Fibroblast of lung (primary cell): ENCODE results near the gene FMNL3. TPM values are rescaled to one million over a fixed set of nuclear protein-coding genes. Genes with fewer than 3 reads are reported as not detected.

Source experiments
- DNase-seq, 2 donors: peaks; one replicate each; pipeline versions ENCODE4 v3.0.0 to v3.0.0-alpha.2; 2010; ENCODE audit warnings: low read depth in 2 of 2
- H2AFZ ChIP-seq: 2 replicates; pipeline ENCODE4 v1.5.1; 2012; ENCODE audit warnings: low read length, control low read depth, inconsistent platforms
- H3K27ac ChIP-seq: 2 replicates; pipeline ENCODE4 v1.5.1; 2011; ENCODE audit warnings: low read length, control low read depth; ENCODE audit not compliant: insufficient read depth
- H3K27me3 ChIP-seq: 2 replicates; pipeline ENCODE4 v1.5.1; 2011; ENCODE audit warnings: mild to moderate bottlenecking, low read length; ENCODE audit not compliant: control insufficient read depth, insufficient read depth
- H3K36me3 ChIP-seq: 2 replicates; pipeline ENCODE4 v1.5.1; 2011; ENCODE audit warnings: low read length; ENCODE audit not compliant: control insufficient read depth, insufficient read depth
- H3K4me1 ChIP-seq: 2 replicates; pipeline ENCODE4 v1.5.1; 2011; ENCODE audit warnings: low read length; ENCODE audit not compliant: control insufficient read depth, insufficient read depth; ENCODE audit errors: extremely low read depth
- H3K4me2 ChIP-seq: 2 replicates; pipeline ENCODE4 v1.5.1; 2011; ENCODE audit warnings: low read length, control low read depth; ENCODE audit not compliant: insufficient read depth; ENCODE audit errors: extremely low read depth
- H3K4me3 ChIP-seq, 4 experiments: fragments of 200-600 bp in 1 of 4; sonication (generic) in 1 of 4; replicated peaks in 1 of 4; 2 replicates each; pipeline ENCODE4 v1.5.1; 2011 to 2016; ENCODE audit warnings: low read length in 4 of 4, low read depth in 3 of 4, mild to moderate bottlenecking in 3 of 4, control low read depth in 2 of 4, inconsistent platforms in 1 of 4, mixed read lengths in 1 of 4; ENCODE audit not compliant: insufficient read depth in 1 of 4; ENCODE audit errors: control extremely low read depth in 1 of 4
- H3K79me2 ChIP-seq: 2 replicates; pipeline ENCODE4 v1.5.1; 2012; ENCODE audit warnings: mild to moderate bottlenecking, low read length, inconsistent platforms; ENCODE audit not compliant: control insufficient read depth, insufficient read depth
- H3K9ac ChIP-seq: 2 replicates; pipeline ENCODE4 v1.5.1; 2011; ENCODE audit warnings: mild to moderate bottlenecking, low read length, control low read depth; ENCODE audit not compliant: insufficient read depth
- H3K9me3 ChIP-seq: 2 replicates; pipeline ENCODE4 v1.5.1; 2012; ENCODE audit warnings: low read depth, low read length; ENCODE audit not compliant: control insufficient read depth, insufficient read depth
- H4K20me1 ChIP-seq: 2 replicates; pipeline ENCODE4 v1.5.1; 2011; ENCODE audit warnings: low read length; ENCODE audit not compliant: control insufficient read depth, insufficient read depth; ENCODE audit errors: extremely low read depth
- CTCF ChIP-seq, 2 donors: IDR thresholded peaks in 1 of 2; conservative IDR thresholded peaks in 1 of 2; 1 replicate in 1 of 2; 2 replicates in 1 of 2; pipeline ENCODE4 v1.5.1; 2011 to 2012; ENCODE audit warnings: low read length in 2 of 2, control low read depth in 1 of 2, inconsistent platforms in 1 of 2, low read depth in 1 of 2, mild to moderate bottlenecking in 1 of 2
- EZH2 ChIP-seq: IDR thresholded peaks from 2 replicates; pipeline ENCODE4 v1.5.1; 2012; ENCODE audit warnings: low read length, control low read depth, mild to moderate bottlenecking; ENCODE audit errors: missing control alignments
- polyA plus RNA-seq, 2 donors: library from polyadenylated mRNA; depleted of rRNA in 1 of 2; stranded (reverse) in 1 of 2; unstranded in 1 of 2; fragments of >200 nt; gene quantifications; 2 replicates each; pipeline ENCODE4 v1.2.1, GENCODE V29; 2011 to 2012; ENCODE audit warnings: missing spikeins in 1 of 2
- total RNA-seq: library from RNA; depleted of rRNA; stranded (reverse); fragments of >200 nt; gene quantifications from 2 replicates; pipeline ENCODE4 v1.2.1, GENCODE V29; 2014

Gene FMNL3
- total and polyA plus RNA-seq, 2 donors (not counting 1 experiment from before 2014, with no cell fraction given), result 15.0 to 22.5 TPM

- H4K20me1 ChIP-seq, result no peaks in the 10 kb centered on the region
- H3K79me2 ChIP-seq, result no peaks in the 10 kb centered on the region
- H2AFZ ChIP-seq, result no peak overlapping the region
- no peaks in the 10 kb centered on the region for H3K27me3 ChIP-seq
- no peaks in the 10 kb centered on the region for H3K9me3 ChIP-seq
- TF ChIP-seq CTCF (conservative IDR thresholded peaks at IDR 0.05 in 1 of 2, IDR thresholded peaks at IDR 0.05 in 1 of 2; ENCODE audit: low read depth in 1 of 2, low read length in 2 of 2) (no peak), EZH2 (no peak)
- H3K4me2 ChIP-seq, result no peak overlapping the region
- no peak overlapping the region for H3K27ac ChIP-seq
- no peak overlapping the region for H3K9ac ChIP-seq
- peaks cover 16% of the 10 kb centered on the region for H3K36me3 ChIP-seq
- H3K4me1 ChIP-seq, result no peaks in the 10 kb centered on the region
- H3K4me3 ChIP-seq, result no peak overlapping the region
- no peak for DNase-seq
Observed at GRCh38 chr12:49648712-49649003, 58.5 kb downstream of the FMNL3 start.

DNA sequence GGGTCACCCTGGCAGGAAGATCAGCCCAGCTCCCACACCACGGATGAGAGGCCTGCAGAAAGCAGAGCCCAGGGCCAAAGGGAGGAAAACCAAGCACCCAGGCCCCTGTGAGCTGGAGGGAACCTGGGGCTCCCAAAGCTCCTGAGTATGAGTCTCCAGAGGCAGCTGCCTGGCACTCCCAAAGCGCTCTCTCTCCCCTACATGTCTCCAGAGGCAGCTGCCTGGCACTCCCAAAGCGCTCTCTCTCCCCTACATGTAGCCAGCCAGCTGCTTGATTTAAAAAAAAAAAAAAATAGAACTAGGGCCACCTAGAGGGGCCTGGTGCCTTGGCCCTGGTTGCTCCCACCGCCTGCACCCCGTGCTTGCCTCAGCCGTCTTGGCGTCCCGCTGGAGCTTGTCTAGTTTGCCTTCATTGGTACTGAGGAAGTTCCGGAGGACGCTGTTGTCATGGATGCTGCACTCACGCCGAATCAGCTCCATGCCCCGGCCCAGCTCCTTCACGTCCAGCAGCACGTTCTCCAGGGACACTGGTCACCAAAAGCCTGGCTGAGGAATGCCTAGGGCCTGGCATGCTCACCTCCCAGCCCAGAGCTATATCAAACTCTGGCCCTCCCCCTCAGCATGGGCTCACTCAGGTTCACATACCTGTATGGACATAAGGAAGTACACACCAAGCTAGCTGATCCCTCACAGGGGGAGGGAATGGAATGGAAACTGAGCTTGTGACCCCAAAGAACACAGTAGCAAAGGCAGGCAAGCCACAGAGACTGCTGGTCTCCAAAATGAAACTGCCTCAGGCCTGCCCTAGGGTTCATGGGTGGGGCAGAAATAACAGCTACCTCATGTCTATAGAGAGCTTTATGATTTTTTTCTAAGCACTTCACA lies 59.1 kb downstream of the FMNL3 start:
- Histone ChIP-seq H3K36me3 (peaks cover 17% of the 10 kb centered on the region), H2AFZ (no peak overlapping the region), H3K79me2 (no peaks in the 10 kb centered on the region), H3K27me3 (no peaks in the 10 kb centered on the region), H3K4me2 (no peak overlapping the region), H4K20me1 (no peaks in the 10 kb centered on the region), H3K9me3 (no peaks in the 10 kb centered on the region), H3K9ac (no peak overlapping the region), H3K4me1 (no peaks in the 10 kb centered on the region), H3K27ac (no peak overlapping the region), H3K4me3 (no peak overlapping the region)
- DNase-seq, result peak in 1 of 2 donors; percentile 35
- TF ChIP-seq EZH2, result no peak
- TF ChIP-seq CTCF (conservative IDR thresholded peaks at IDR 0.05 in 1 of 2, IDR thresholded peaks at IDR 0.05 in 1 of 2; ENCODE audit: low read depth in 1 of 2, low read length in 2 of 2), result no peak

- Histone ChIP-seq H3K36me3 (peaks cover 17% of the 10 kb centered on the region), H3K4me3 (no peak overlapping the region), H4K20me1 (no peaks in the 10 kb centered on the region), H3K27ac (no peak overlapping the region), H3K4me1 (no peaks in the 10 kb centered on the region), H3K4me2 (no peak overlapping the region), H3K27me3 (no peaks in the 10 kb centered on the region), H2AFZ (no peak overlapping the region), H3K9ac (no peak overlapping the region), H3K9me3 (no peaks in the 10 kb centered on the region), H3K79me2 (no peaks in the 10 kb centered on the region)
- TF ChIP-seq CTCF (conservative IDR thresholded peaks at IDR 0.05 in 1 of 2, IDR thresholded peaks at IDR 0.05 in 1 of 2; ENCODE audit: low read depth in 1 of 2, low read length in 2 of 2), result no peak
- TF ChIP-seq EZH2, result no peak
- no peak for DNase-seq
Observed at GRCh38 chr12:49646871-49647654, 60.1 kb downstream of the FMNL3 start.
